CD4-positive, alpha-beta memory T cell (primary cell): ENCODE data around the gene WDR36. TPM values are rescaled to one million over a fixed set of nuclear protein-coding genes. Genes with fewer than 3 reads are reported as not detected.

Experiments used
- CTCF ChIA-PET: fragments of 350-600 bp; sonication (Branson Sonifier 250); formaldehyde crosslinking; loops from one replicate; lab custom pipeline; 2021; ENCODE audit warnings: inconsistent platforms; ENCODE audit not compliant: partially characterized antibody; lab: Charles Lee
- POLR2A ChIA-PET: fragments of 350-600 bp; sonication (Branson Sonifier 250); formaldehyde crosslinking; loops from one replicate; lab custom pipeline; 2021; ENCODE audit not compliant: partially characterized antibody; lab: Charles Lee
- DNase-seq, 5 donors: peaks; one replicate each; pipeline versions ENCODE4 v3.0.0 to v3.0.0-alpha.2; 2020 to 2022; ENCODE audit warnings: mixed read lengths in 1 of 5
- H3K27ac ChIP-seq: one replicate; pipeline ENCODE4 v1.7.0; 2013; ENCODE audit warnings: low read depth, low read length
- H3K27me3 ChIP-seq: 2 replicates; pipeline ENCODE4 v1.7.0; 2013; ENCODE audit warnings: mild to moderate bottlenecking, low read length, moderate library complexity; ENCODE audit not compliant: insufficient read depth
- H3K36me3 ChIP-seq: 2 replicates; pipeline ENCODE4 v1.7.0; 2013; ENCODE audit warnings: mild to moderate bottlenecking, low read length, moderate library complexity; ENCODE audit not compliant: insufficient read depth
- H3K4me1 ChIP-seq: 2 replicates; pipeline ENCODE4 v1.7.0; 2013; ENCODE audit warnings: mild to moderate bottlenecking, low read length, moderate library complexity; ENCODE audit not compliant: insufficient read depth
- H3K4me3 ChIP-seq, 2 donors: one replicate each; pipeline ENCODE4 v1.7.0; 2013; ENCODE audit warnings: low read length in 2 of 2, mild to moderate bottlenecking in 1 of 2
- H3K9me3 ChIP-seq, 2 donors: one replicate each; pipeline ENCODE4 v1.7.0; 2013; ENCODE audit warnings: low read length in 2 of 2, control low read depth in 1 of 2; ENCODE audit not compliant: control insufficient read depth in 1 of 2
- H3K27ac Mint-ChIP-seq, 7 donors: one replicate each; pipeline ENCODE4 v1.8.0; 2020 to 2021; ENCODE audit warnings: mixed read lengths in 7 of 7, mild to moderate bottlenecking in 6 of 7, inconsistent platforms in 3 of 7, moderate library complexity in 3 of 7
- H3K27me3 Mint-ChIP-seq, 2 donors: one replicate each; pipeline ENCODE4 v1.8.0; 2020 to 2021; ENCODE audit warnings: mixed read lengths in 2 of 2
- H3K36me3 Mint-ChIP-seq, 2 donors: one replicate each; pipeline ENCODE4 v1.8.0; 2020 to 2021; ENCODE audit warnings: mixed read lengths in 2 of 2, inconsistent platforms in 1 of 2, mild to moderate bottlenecking in 1 of 2
- H3K4me1 Mint-ChIP-seq, 4 donors: one replicate each; pipeline ENCODE4 v1.8.0; 2020 to 2021; ENCODE audit warnings: mixed read lengths in 4 of 4, mild to moderate bottlenecking in 1 of 4
- H3K4me3 Mint-ChIP-seq, 8 donors: one replicate each; pipeline ENCODE4 v1.8.0; 2020 to 2021; ENCODE audit warnings: mixed read lengths in 8 of 8, mild to moderate bottlenecking in 7 of 8, moderate library complexity in 6 of 8, inconsistent platforms in 3 of 8
- H3K9me3 Mint-ChIP-seq, 8 donors: one replicate each; pipeline ENCODE4 v1.8.0; 2020 to 2021; ENCODE audit warnings: mixed read lengths in 8 of 8, mild to moderate bottlenecking in 5 of 8, inconsistent platforms in 3 of 8, moderate library complexity in 1 of 8
- intact Hi-C: fragments of 100-400 bp; cut with micrococcal nuclease; formaldehyde crosslinking; loops from one replicate; pipeline ENCODE4 v1.15.1; 2023
- polyA plus RNA-seq, 2 donors: library from polyadenylated mRNA; unstranded; fragments of 300-500 nt; fragmentation: Illumina TruSeq; gene quantifications; one replicate each; pipeline ENCODE4 v1.2.3, GENCODE V29; 2021
- total RNA-seq, 2 experiments: library from RNA; stranded (reverse); gene quantifications; one replicate each; pipeline ENCODE4 v1.2.3, GENCODE V29; 2021

Gene WDR36
- total and polyA plus RNA-seq, 4 experiments from 2014 or later: 11.7 to 27.6 (median 24.2) TPM

DNA sequence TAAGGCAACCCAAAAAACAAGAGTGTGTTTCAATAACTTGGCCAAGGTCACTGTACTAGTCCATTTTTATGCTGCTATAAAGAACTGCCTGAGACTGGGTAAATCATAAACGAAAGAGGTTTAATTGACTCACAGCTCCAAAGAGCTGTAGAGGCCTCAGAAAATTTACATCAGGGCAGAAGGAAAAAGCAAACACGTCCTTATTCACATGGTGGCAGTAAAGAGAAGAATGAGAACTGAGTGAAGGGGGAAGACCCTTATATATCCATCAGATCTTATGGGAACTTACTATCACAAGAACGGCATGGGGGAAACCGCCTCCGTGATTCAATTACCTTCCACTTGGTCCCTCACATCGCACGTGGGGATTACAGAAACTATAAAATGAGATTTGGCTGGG is 67.7 kb downstream of the WDR36 start:
- Histone ChIP-seq H3K9me3 (no peaks in the 10 kb centered on the region), H3K4me3 (no peak overlapping the region), H3K27me3 (no peaks in the 10 kb centered on the region), H3K36me3 (no peaks in the 10 kb centered on the region), H3K4me1 (no peaks in the 10 kb centered on the region), H3K27ac (no peak overlapping the region)
- H3K4me3 Mint-ChIP-seq: no peak overlapping the region
- H3K27ac Mint-ChIP-seq: no peak overlapping the region
- H3K36me3 Mint-ChIP-seq: no peaks in the 10 kb centered on the region
- peaks cover 0 to 6% (median 3%) of the 10 kb centered on the region in 4 donors for H3K4me1 Mint-ChIP-seq
- ChIA-PET CTCF (interaction anchor here (0.6 to 10.4 kb wide), 10 partner anchors 12 to 318 kb away, joined by 3 to 282 read pairs (median 4); partner anchors contain the start of gene CAMK4), POLR2A (interaction anchor here (0.9 to 2.6 kb wide), 2 partner anchors 65 to 119 kb away, joined by 3 to 11 read pairs; no protein-coding TSS in a partner anchor)
- H3K27me3 Mint-ChIP-seq: peaks cover 4 to 7% of the 10 kb centered on the region in 2 donors
- H3K9me3 Mint-ChIP-seq: no peaks in the 10 kb centered on the region
- no peak for DNase-seq
- intact Hi-C loops: loop anchor here (2.0 to 5.0 kb wide), 3 partner anchors 319 to 392 kb away; no protein-coding TSS in a partner anchor

DNA sequence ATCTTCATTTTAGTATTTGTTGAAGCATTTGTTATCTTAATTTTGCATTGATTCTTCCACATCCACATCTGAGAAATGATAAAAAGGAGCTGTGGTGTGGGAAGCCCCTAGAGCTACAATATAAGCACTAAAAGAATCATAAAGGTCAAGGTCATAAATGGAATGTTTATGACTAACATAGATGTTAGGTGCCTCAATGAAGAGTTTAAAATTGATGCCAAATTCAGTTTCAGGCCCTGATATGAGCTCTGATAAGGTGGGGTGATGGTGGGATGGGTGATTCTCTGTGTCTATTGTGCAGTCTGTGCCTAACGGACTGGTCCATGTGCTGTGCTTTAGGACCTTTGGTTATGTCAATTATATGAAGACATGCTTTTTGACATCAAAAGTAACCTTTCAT is 70.9 kb downstream of the WDR36 start:
- Mint-ChIP-seq H3K9me3 (peaks cover 0 to under 1% (median 0%) of the 10 kb centered on the region in 8 donors), H3K4me3 (no peak overlapping the region), H3K27ac (no peak overlapping the region), H3K27me3 (peaks cover under 1 to 1% of the 10 kb centered on the region in 2 donors), H3K4me1 (peaks cover 0 to 4% (median 1%) of the 10 kb centered on the region in 4 donors), H3K36me3 (no peaks in the 10 kb centered on the region)
- DNase-seq: no peak
- Histone ChIP-seq H3K27me3 (no peaks in the 10 kb centered on the region), H3K27ac (no peak overlapping the region), H3K4me1 (no peaks in the 10 kb centered on the region), H3K36me3 (no peaks in the 10 kb centered on the region), H3K4me3 (no peak overlapping the region), H3K9me3 (no peaks in the 10 kb centered on the region)
- ChIA-PET POLR2A (no interaction called here), CTCF (interaction anchor here (1.5 to 10.4 kb wide), 2 partner anchors 87 to 116 kb away, joined by 3 to 282 read pairs; no protein-coding TSS in a partner anchor)
- intact Hi-C loops: no loop called here

DNA sequence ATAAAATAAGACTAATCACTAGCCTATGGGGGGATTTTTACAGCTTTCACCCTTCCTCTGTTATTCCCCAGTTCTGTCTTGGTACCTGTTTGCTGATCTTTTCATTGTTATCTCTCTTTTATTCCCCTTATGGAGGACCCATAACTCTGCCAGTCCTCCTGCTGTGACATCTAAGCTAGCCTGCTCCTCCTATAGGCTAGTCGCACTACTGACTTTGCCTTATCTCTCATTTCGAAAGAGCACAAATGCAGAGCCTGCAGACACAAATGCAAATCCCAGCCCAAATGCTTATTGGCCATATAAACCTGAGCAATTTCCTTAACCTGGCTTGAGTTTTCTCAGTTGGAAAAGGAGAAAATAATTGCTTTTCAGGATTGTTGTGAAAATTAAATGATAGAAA is 72.9 kb downstream of the WDR36 start:
- H3K4me3 Mint-ChIP-seq: no peak overlapping the region
- no peaks in the 10 kb centered on the region for H3K4me1 Mint-ChIP-seq
- Histone ChIP-seq H3K4me1 (no peaks in the 10 kb centered on the region), H3K27ac (no peak overlapping the region), H3K27me3 (no peaks in the 10 kb centered on the region), H3K4me3 (no peak overlapping the region), H3K9me3 (no peaks in the 10 kb centered on the region), H3K36me3 (no peaks in the 10 kb centered on the region)
- H3K27ac Mint-ChIP-seq: no peak overlapping the region
- intact Hi-C loops: no loop called here
- peaks cover 0 to 1% of the 10 kb centered on the region in 2 donors for H3K27me3 Mint-ChIP-seq
- peaks cover 0 to 5% (median 0%) of the 10 kb centered on the region in 8 donors for H3K9me3 Mint-ChIP-seq
- no peak for DNase-seq
- ChIA-PET POLR2A (no interaction called here), CTCF (interaction anchor here (10.4 kb wide), 1 partner anchor 114 kb away, joined by 282 read pairs; no protein-coding TSS in a partner anchor)
- H3K36me3 Mint-ChIP-seq: no peaks in the 10 kb centered on the region

DNA sequence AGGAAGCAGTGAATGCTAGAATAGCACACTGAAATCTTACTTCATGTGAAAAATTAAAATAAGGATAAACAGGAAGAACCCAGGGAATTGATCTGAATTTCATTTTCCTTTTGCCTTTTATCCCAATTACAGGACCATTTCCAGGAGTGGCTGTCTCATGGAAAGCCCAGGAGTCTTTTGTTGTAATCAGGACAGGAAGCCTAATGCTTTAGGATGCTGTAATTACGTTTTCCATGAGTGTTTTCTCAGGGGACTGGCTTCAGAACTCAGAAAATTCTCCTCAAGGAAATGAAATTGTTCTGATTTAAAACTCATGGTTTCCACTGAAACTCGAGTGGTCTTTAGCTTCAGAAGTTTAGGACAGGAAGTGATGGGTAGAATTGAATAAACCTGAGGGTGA is 75.4 kb downstream of the WDR36 start:
- intact Hi-C loops: no loop called here
- ChIA-PET POLR2A (no interaction called here), CTCF (interaction anchor here (2.1 kb wide), 1 partner anchor 112 kb away, joined by 5 read pairs; no protein-coding TSS in a partner anchor)
- H3K27ac Mint-ChIP-seq: no peak overlapping the region
- no peaks in the 10 kb centered on the region for H3K36me3 Mint-ChIP-seq
- Histone ChIP-seq H3K4me3 (no peak overlapping the region), H3K4me1 (no peaks in the 10 kb centered on the region), H3K36me3 (no peaks in the 10 kb centered on the region), H3K9me3 (no peaks in the 10 kb centered on the region), H3K27ac (no peak overlapping the region), H3K27me3 (no peaks in the 10 kb centered on the region)
- H3K4me3 Mint-ChIP-seq: no peak overlapping the region
- peaks cover 0 to 5% (median 0%) of the 10 kb centered on the region in 8 donors for H3K9me3 Mint-ChIP-seq
- no peak for DNase-seq
- peaks cover 0 to 1% of the 10 kb centered on the region in 2 donors for H3K27me3 Mint-ChIP-seq
- H3K4me1 Mint-ChIP-seq: peaks cover 0 to 2% (median 0%) of the 10 kb centered on the region in 4 donors

DNA sequence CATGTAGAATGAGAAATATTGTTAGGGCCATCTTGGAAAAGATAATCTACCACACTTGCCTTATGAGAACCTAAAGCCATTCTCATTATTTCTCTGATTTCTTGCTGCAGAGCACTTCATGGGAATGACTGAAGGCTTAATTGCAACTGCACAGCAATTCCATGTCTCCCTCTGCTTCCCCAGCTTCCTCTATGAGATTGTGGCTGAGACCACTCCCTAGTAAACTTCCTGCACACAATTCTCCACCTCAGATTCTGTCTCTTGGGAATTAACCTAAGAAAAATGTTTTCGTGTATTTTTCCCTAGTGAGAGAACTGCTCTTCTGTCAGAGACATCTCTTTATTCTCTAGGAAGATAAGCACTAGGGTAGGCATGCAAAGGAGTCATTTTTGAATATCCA is 76.5 kb downstream of the WDR36 start:
- H3K4me1 ChIP-seq: no peaks in the 10 kb centered on the region
- no peaks in the 10 kb centered on the region for H3K9me3 ChIP-seq
- Mint-ChIP-seq H3K4me3 (no peak overlapping the region), H3K27me3 (peaks cover 0 to 1% of the 10 kb centered on the region in 2 donors), H3K36me3 (no peaks in the 10 kb centered on the region), H3K9me3 (peaks cover 0 to 5% (median 0%) of the 10 kb centered on the region in 8 donors), H3K4me1 (peaks cover 0 to 2% (median 0%) of the 10 kb centered on the region in 4 donors), H3K27ac (no peak overlapping the region)
- H3K27me3 ChIP-seq: no peaks in the 10 kb centered on the region
- H3K4me3 ChIP-seq: no peak overlapping the region
- H3K36me3 ChIP-seq: no peaks in the 10 kb centered on the region
- no peak for DNase-seq
- POLR2A ChIA-PET: no interaction called here
- intact Hi-C loops: no loop called here
- H3K27ac ChIP-seq: no peak overlapping the region
- CTCF ChIA-PET: interaction anchor here (2.1 kb wide), 1 partner anchor 111 kb away, joined by 5 read pairs; no protein-coding TSS in a partner anchor

DNA sequence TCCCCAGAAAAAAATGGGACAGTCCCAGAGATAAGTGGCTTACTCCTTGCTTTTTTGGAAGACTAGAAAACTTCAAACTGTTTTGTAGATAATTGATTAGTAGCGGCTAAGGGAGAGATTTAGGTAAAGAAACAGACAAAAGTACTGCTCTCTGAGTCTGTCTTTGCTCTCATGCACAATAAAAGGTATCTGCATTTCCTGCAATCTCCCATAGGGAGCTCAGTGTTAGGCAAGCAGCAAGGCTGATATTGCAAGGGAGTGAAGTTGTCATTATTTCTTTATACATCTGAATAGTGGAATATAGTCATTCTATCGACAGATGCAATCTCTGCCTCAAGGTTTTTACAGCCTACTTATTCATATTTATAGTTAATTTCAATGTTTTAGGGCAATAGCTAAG is 77.1 kb downstream of the WDR36 start:
- H3K4me3 ChIP-seq: no peak overlapping the region
- Mint-ChIP-seq H3K27ac (no peak overlapping the region), H3K36me3 (no peaks in the 10 kb centered on the region), H3K27me3 (peaks cover 0 to 1% of the 10 kb centered on the region in 2 donors), H3K9me3 (peaks cover 0 to 5% (median 0%) of the 10 kb centered on the region in 8 donors), H3K4me3 (no peak overlapping the region), H3K4me1 (peaks cover 0 to 2% (median 0%) of the 10 kb centered on the region in 4 donors)
- DNase-seq: no peak
- H3K27me3 ChIP-seq: no peaks in the 10 kb centered on the region
- H3K9me3 ChIP-seq: no peaks in the 10 kb centered on the region
- intact Hi-C loops: no loop called here
- no peak overlapping the region for H3K27ac ChIP-seq
- no peaks in the 10 kb centered on the region for H3K4me1 ChIP-seq
- H3K36me3 ChIP-seq: no peaks in the 10 kb centered on the region
- ChIA-PET POLR2A (no interaction called here), CTCF (interaction anchor here (1.5 kb wide), 1 partner anchor 12 kb away, joined by 3 read pairs; no protein-coding TSS in a partner anchor)

DNA sequence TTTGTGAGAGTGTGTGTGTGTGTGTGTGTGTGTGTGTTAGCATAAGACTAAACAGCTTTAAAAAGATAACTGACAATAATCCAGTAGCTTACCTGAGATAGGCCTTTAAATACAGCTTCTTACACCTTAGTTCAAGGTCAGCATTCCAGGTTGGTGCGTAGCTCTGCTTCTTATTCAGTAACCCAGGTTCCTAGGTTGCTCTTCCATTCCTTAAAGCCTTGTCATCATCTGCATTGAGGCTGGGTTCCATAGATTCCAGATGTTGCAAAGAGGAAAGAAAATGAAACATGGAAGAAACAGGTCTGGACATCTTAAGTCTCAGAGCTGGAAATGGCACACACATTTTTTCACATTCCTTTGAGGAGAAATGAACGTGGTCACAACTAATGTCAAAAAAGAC is 78.1 kb downstream of the WDR36 start:
- Mint-ChIP-seq H3K27ac (no peak overlapping the region), H3K36me3 (no peaks in the 10 kb centered on the region), H3K27me3 (no peaks in the 10 kb centered on the region), H3K9me3 (peaks cover 0 to 5% (median 0%) of the 10 kb centered on the region in 8 donors), H3K4me1 (peaks cover 0 to 2% (median 0%) of the 10 kb centered on the region in 4 donors), H3K4me3 (no peak overlapping the region)
- POLR2A ChIA-PET: no interaction called here
- H3K4me3 ChIP-seq: no peak overlapping the region
- no peak for DNase-seq
- intact Hi-C loops: no loop called here
- H3K27me3 ChIP-seq: no peaks in the 10 kb centered on the region
- H3K4me1 ChIP-seq: no peaks in the 10 kb centered on the region
- no peak overlapping the region for H3K27ac ChIP-seq
- H3K9me3 ChIP-seq: no peaks in the 10 kb centered on the region
- H3K36me3 ChIP-seq: no peaks in the 10 kb centered on the region
- CTCF ChIA-PET: interaction anchor here (1.0 to 3.2 kb wide), 3 partner anchors 9 to 109 kb away, joined by 3 to 11 read pairs (median 3); no protein-coding TSS in a partner anchor
